ENCODE data around the gene POLR2L.

DNA sequence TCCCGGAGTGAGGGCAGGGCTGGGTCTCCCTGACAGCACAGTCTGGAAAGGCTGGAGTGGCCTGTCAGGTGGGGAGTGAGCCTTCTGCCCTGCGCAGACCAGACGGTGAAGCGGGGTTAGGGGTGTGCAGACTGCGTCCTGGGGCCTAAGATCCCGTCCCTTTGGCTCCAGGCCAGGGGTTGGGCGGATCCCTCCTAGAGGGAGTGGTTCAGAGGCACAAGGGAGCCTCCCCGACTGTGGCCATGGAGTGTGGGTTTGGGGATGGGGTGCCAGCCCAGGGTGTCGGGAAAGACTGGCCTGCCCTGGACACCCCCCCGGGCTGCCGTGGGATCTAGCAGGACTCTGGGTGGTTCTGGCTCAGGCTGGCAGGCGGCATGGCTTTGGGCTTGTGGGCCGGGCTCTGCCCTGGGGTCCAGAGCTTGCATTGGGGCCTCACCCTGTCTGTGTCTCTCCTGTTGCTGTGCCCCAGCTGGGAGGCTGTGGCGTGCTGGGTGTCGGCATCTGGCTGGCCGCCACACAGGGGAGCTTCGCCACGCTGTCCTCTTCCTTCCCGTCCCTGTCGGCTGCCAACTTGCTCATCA, 19.8 kb upstream of the POLR2L start:
- TF ChIP-seq, protein P1, sequence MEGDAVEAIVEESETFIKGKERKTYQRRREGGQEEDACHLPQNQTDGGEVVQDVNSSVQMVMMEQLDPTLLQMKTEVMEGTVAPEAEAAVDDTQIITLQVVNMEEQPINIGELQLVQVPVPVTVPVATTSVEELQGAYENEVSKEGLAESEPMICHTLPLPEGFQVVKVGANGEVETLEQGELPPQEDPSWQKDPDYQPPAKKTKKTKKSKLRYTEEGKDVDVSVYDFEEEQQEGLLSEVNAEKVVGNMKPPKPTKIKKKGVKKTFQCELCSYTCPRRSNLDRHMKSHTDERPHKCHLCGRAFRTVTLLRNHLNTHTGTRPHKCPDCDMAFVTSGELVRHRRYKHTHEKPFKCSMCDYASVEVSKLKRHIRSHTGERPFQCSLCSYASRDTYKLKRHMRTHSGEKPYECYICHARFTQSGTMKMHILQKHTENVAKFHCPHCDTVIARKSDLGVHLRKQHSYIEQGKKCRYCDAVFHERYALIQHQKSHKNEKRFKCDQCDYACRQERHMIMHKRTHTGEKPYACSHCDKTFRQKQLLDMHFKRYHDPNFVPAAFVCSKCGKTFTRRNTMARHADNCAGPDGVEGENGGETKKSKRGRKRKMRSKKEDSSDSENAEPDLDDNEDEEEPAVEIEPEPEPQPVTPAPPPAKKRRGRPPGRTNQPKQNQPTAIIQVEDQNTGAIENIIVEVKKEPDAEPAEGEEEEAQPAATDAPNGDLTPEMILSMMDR (IDR thresholded peaks at IDR 0.05; ENCODE audit: low read length) = no peak
- no peak for TF ChIP-seq EZH2 (optimal IDR thresholded peaks at IDR 0.05; ENCODE audit: low read depth, low read length)
- no peak for TF ChIP-seq EZH2phosphoT487 (IDR thresholded peaks at IDR 0.05; ENCODE audit: low read length)
